Occipital lobe (tissue), 2 donors: ENCODE measurements around the gene ASTN1. TPM values are rescaled to one million over a fixed set of nuclear protein-coding genes. Genes with fewer than 3 reads are reported as not detected.
A peak's percentile ranks its signal among the peaks of the same experiment; 100 is the strongest.

Experiments used
- DNase-seq: peaks from one replicate; lab custom pipeline; 2025; lab: John Stamatoyannopoulos, UW
- total RNA-seq: library from RNA; depleted of rRNA; stranded (reverse); fragments of >200 nt; gene quantifications from one replicate; pipeline ENCODE4 v1.2.3, GENCODE V29; 2014

The ASTN1 gene
- 67.4 TPM for total RNA-seq

DNA sequence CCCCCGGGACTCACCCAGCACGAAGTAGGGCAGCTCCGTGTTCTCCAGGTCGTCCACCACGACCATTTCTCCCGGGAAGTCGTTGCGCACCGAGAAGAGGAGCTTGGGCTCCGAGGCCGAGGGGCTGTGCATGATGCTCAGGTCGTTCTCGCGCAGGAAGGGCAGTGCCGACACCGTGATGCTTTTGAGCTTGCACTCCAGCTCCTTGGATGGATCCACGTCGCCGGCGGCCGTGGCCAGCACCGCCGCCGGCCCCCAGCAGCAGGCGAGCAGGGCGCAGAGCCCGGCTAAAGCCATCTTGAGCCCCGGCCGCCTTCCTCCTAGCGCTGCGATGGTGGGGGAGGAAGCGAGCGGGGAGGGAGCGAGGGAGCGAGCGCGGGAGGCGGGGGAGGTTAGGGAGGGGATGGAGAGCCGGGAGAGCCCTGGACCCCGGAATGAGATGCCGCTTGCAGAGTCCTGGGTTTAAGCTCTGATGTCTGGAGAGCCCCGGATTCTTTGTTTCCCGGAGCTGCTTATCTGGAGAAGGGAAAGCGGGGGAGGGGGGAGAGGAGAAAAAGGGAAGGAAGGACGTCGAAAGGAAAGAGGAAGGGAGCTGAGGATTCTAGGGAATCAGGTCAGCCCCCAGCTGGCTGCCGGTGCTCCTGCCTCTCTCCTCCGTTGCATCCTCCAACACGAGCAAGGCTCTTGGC is at the start of gene ASTN1:
Gene ASTN1 (minus strand): TSS at position 333 of the 689 bp plus-strand sequence. CDS start 36 bp downstream, at position 297.
- DNase-seq, result peak; percentile 56

DNA sequence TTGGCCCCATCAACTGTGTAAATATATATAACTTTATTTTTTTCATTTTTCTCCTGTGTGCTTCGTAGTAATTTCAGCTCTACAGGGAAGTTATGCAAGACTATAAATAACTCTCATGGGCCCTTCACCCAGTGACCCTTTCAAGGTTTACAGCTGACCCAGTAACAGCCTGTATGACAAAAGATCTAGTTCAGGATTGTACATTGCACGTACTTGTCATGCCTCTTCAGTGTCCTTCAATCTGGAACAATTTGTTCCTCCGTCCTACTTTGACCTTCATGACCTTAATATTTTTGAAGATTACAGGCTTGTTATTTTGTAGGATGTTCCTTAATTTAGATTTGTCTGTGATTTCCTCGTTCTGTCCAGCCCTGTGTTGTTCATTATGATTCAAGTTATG is 46.7 kb upstream of the ASTN1 start:
- no peak for DNase-seq

DNA sequence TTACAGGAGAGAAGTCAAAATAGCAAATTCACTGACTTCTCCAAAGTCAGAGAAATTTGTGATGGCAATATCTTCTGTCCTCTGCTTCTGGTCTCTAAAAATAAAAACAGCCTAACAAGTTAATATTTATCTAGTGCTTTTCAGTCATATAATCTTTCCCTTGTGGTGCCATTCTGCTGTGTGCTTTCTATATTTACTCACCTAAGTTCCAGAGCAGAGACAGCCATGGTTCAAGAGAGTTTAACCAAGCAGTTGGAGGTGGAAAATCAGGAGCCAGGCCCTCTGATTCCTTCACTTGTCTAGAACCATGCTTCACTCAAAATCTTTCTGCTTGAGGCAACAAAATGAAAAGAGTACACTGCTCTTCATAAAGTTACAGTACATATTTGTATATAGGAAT is 45.6 kb upstream of the ASTN1 start:
- DNase-seq, result no peak

DNA sequence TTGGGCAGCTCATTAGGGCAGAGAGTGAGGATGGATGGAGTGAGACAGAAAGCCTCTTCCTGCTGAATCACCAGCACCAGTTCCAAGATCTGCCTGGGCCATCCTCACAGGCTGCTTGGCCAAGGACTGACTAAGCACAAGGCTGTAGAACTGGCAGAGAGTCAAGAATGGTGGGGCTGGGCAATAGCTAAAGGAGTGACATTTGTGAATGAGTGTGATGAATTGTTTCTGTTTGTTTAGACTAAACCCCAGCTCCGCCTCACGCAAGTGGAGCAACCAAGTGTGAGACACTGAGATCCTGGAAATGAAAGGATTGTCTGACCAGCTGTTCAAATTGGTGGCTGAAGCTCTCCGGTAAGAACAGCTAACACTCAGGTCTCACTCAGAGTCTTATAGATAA is 44.8 kb upstream of the ASTN1 start:
- DNase-seq, result peak; percentile 81

DNA sequence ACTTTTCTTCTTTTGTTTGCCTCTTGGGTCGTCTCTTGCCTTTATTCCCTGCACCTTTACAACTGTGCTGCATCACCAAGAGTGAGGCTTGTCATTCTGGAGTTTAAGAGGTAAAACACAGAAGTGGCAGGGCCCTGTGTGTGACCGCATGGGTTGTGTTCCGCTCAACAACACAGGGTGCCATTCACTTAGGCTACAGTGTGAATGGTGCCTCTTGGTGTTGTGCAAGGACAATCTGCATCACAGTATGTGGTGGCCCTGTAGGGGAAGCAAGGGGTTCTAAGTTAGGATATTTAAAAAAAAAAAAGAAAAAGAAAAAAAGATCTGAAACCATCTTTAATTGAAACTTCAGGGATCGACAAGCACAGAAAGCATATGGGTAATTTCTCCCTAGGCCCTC is 44.4 kb upstream of the ASTN1 start:
- DNase-seq, result no peak

DNA sequence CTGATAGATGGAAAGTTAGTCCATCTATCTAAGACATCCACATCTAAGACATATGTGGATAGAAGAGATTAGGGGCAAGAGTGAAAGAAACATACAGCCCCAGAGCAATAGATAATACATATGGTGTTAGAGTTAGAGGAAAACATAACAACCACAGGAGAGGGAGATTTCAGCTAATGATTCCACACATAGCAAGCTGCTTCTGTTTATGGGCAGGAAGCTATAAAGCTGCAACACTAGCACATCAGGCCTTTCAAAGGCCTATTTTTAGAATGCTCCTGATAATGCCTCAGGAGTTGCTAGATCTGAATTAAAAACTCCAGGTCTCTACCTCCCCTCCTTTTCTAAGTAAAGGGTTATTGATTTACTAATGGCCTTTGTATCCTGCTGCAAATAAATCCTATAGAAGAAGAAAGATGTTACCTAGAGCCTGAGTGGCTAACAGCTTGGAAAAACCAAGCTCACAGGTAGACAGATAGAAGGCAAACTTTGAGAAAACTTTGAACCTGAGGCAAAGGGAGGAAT is 42.4 kb upstream of the ASTN1 start:
- DNase-seq, result no peak

DNA sequence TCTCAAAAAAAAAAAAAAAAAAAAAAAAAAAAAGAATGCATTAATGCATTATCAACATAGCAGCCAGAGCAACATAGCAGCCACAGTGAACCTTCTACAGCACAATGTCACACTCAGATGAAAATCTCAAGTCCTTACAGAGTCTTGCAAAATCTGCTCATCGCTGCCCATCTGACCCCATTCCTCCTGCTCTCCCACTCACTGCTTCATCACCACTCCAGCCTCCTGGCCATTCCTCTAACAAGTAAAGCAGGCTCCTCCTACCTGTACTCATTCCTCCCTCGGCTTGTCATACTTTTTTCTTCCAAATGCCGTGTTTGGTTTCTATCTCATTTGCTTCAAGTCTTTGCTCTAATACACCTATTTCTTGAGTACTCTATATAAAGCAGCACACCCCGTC is 35.8 kb upstream of the ASTN1 start:
- DNase-seq, result no peak

DNA sequence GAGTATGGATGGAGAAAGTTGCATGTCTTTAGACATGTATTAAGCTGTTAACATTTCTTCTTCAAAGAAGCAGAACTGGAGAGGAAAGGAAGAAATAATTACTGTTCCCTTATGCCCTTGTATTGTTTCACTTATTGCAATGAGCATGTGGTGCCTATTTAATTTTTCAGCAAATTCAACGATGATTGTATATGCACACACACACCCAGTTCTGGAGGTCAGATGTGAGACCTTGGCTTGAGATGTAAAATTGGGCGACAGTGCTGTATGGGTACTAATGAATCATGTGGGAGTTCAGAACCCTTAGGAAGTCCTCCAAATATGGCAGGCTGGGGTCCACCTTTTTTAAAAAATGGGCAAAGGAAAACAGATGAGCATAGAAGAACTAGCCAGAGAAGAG is 33.7 kb upstream of the ASTN1 start:
- no peak for DNase-seq

DNA sequence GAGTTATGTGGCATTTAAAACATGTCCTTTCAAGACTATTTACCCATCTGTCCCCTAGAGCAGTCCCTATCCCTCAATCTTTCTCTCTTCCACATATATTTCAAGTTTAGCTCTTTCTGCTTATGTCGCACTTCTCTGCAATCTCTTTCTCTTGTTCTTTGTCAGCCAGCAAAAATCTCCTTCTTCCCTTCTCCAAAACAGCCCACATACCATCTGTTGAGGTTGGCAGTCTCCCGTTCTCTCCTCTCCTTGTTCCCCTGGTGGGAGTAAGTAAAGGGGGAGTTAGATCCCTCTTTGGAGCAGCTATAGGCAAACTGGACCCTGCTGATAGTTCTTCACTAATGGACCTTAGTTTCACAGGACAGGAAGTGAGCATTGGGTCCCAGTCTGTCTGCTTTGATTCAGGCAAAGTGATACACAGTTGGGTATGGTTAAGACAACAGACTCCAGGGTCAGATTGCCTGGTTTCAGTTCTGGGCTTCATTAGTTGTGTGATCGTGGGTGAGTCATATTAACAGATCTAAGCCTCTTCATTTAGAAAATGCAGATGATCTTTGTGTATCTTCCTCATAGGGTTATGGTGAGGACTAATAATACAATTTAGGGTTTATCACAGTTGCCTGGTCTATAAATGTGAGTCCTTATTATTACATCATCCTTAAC is 25.9 kb upstream of the ASTN1 start:
- peak; percentile 9 for DNase-seq

DNA sequence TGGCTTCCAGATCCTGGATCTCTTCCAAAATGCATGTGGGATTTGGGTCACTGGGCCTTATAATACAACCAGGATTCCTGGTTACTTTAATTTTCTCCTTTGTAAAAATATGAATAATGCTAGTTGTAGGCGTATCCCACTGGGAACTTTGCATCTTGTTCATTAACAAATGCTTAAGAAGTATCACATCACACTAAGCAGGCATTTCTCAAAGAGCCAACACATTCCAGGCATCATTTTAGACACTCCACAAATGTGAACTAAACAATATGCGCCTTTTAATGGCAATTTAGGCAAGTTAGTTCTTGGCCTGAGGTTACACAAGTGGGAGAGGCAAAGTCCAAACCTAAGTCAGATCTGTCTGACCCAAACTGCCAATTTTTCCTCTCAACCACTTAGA is 22.1 kb upstream of the ASTN1 start:
- no peak for DNase-seq

DNA sequence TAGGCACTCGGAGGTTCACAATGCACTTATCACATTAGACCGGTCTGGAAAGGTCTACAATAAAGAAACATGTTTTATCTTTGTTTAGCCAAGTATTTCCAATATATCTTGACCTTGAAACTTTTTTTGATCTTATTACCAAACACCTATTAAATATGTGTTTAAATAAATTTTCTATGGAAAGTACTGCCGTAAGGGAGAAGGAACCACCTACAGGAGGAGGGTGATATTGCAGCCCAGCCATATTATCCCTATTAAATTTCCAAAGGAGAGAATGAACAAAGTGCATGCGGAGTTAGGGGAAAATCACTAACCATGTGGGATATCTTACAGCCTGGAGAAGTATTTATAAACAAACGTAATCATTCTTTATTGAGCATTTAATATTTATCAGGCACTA is 20.7 kb upstream of the ASTN1 start:
- DNase-seq, result no peak

DNA sequence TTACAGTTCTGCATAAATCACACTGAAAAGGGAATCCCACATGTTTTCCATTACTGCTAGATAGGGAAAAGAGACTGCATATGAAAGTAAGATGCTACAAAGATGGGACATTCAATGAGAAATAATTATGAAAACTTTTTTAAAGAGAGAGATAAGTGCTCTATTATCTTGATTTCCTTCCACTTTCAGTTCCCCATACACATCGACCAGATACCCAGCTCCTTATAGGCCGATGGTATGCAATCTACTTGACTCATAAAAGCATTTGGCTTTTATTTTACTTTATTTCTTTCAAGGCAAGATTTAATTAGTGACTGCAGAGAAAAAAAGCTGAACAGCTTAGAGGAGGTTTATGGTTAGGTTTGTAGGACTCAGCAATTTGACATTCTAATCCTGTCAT is 19.3 kb upstream of the ASTN1 start:
- DNase-seq, result no peak

DNA sequence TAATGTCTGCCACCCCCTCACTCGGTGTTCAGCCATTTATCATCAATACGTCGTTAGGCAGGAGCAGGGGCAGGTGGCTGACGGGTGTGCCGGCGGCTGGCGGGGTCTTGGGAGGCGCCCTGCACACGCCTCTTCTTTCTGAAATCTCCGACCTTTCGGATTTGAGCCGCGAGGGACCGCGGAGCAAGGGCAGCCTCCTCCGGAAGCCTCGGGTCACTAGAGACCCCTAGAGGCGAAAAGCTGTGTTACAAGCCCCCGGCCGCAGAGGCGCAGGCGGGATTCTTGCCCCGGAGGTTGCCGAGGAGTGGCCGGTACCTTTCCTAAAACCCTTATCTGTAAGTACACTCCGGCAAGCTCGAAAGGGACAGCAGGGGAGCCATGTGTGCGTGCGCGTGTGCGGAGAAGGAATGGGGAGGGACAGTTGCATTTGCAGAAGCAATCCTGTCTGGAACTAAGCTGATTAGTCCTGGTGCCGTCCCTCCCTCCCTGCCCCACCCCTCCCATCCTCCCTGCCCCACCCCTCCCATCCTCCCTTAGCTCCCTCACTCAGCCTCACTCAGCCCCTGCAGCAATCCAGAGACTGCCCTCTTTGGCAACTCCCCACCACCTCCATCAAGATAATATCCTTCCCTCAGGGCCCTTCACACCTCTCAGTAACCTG is 17.2 kb upstream of the ASTN1 start:
- peak; percentile 39 for DNase-seq

DNA sequence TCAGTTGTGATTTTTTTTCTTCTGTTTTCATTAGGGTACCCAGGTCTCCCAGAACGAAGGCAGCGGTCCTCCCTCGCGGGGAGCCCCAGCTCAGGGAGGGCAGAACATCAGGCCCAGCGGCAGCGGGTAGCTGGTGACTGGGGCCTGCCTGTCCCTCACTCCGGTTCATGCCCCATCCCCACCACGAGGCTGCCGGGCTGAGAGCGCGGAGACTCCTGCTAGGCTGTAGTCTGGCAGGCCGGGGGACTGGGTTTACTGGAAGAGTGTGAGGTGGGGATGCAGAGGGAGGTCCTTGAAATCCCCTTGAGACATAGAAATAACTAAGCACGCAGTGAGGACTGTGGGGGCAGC is 16.7 kb upstream of the ASTN1 start:
- DNase-seq, result no peak

DNA sequence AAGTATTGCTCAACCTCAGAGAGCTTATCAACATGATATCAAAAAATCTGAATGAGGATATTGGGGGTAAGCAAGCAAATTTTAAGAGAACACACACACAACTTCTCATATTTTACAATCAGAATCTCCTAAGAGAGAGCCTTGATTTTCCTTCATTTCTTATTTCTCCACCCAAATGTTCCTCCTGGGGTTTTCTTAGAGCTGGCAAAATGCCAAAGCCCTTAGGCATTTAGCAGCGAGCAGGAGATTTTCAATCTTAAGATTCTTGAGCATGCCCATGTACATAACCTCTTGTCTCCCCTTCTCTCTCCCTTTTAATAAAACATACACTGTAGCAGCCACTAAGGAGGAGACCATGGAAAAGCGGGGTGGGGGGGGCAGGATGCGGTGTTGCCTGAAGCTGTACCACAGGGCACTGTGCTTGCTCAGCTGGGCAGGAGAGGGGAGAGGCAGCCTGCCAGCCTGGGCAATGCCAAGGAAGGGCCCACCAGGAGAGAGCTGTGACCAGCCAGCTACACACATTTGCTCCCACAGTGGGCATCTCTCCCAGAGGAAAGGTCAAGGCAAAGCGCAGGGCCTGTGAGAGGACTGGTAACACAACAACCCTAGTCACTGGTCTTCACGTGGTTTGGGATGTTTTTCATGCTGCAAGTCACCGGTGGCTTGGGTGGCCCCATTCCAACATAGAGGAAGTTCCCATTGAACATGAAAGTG is 10.6 kb upstream of the ASTN1 start:
- no peak for DNase-seq

DNA sequence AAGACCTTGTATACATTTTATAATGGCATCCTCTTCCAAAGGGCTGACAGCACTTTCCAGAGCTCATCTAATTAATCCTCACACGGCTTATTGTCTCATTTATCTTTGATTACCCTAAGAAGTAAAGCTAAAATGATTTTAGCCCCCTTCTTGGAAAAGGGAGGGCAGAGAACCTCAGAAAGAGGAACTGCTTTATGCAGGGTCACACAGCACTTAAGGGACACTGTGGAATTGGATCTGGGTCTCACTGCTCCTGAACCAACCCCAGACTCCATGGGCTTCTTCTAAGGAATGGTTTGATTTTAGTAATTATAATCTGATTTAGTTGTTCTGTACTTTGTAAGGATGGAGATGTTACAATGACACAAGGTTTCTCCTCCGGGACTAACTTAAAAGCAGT is 9.5 kb upstream of the ASTN1 start:
- no peak for DNase-seq

DNA sequence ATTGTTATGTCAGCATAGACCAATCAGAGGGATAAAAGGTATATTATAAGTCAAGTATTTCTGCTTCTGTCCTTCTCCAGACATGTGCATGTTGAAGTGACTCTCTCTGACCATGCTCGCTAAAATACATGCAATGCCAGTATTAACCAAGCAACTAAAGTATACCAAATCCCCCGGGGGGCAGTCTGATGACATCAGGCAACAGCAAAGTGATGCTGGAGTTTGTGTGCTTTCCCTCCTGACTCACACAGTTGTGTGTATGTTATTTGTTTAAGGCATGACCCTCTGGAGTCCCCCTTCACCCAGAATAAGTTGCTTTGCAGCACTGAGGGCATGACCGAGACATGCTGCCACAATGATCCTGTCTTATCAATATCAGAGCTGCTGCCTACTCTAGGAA is 8.4 kb upstream of the ASTN1 start:
- DNase-seq, result no peak

DNA sequence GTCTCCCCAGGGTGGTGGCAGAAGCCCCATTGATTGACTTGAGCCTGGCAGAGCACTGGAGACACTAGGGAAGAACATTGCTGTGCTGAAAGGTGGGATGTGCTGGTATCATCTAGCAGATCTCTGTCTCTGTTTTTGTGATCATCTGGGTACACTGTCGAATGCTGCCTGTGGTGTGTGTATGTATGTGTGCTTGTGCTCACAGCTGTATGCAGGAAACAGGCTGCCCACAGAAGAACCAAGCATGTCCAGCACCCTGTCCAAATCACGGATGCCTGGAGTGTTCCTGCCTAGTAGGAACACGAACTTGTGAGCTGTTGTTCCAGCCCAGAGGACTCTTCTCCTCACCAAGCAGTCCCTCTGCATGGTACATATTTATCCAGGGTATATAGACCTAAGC is 7.8 kb upstream of the ASTN1 start:
- DNase-seq, result peak; percentile 24

DNA sequence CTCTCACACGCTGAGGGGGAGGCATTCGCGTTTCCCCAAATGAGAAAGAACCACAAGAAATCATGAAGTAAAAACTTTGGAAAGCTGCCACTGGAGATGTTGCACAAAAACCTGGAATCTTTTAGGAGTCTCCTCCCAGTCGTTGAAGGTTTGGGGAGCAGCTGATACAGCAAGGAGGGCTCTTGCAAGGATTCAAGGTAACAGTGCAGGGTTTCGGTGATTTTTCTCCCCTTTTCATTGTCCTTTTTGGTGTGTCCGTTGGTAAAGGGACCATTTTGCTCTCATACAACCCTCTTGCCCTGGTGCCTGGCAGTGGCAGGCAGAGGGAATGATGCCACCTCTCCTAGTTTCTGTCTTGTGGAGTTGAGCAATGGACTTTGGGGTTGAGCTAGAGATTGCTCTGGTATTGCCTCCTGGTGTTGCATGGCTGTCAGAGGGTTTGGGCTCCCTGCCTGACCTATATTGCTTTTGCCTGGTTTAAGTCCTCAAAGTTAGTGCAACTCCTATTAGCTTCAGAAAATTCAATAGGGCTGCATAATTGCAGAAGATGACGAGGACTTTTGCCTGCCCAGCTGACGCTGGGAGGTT is 7.1 kb upstream of the ASTN1 start:
- DNase-seq, result no peak

DNA sequence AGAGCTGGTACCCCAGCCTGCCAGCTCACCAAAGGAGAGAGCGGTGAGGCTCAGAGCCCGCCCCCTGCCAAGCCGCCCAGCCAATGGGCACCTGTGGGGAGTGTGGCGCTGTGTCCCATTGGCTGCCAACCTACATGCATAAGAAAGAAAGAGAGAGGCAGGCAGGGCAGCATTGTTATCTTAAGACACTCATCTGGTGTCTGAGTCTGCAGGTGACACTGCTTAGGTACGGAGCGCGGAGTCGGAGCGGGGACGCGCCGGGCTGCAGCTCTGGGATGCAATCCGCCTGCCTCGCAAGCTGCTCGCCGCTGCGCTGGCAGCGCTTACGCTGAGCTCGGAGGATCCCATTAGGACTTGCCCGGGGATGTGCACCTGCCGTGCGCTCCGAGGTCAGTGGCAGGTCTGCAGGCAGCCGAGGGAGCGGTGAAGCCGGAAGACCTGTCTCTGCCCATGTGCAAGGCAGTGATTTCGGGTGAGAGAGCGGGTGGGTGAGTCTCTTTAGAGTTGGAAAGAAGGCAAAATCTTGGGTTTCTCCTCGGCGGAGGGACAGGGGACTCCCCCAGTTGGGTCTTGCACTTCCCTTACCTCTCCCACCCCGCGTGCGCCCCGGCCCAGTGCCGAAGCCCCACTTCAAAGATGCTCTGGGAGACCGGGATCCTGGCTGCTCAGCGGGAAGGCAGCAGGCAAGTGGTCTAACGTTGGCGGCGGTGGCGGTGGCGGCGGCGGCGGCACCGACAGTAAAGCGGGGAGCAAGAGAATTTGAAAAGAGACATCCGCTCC is 6.4 kb upstream of the ASTN1 start, which contains the start of gene BRINP2:
Gene BRINP2 (plus strand): TSS at position 203 of the 780 bp plus-strand sequence. CDS start 58,919 bp downstream, outside the sequence.
- peak; percentile 86 for DNase-seq

DNA sequence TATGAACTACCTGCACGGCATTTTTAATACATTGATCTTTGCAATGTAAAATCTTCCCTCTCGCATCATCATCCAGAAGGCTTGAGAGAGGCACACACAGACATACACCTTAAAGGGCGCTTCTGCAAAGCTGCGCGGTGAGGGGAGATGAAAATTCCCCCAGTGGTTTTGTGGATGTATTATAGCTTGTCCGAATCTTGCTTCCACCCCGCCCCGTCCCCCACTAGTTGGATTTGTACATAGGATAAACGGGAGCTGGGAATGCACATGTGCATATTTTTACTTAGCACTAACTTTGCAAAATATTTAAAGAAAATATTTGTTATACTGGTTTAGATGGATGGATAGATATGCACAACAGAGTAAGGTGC is 542 bp upstream of the ASTN1 start:
- no peak for DNase-seq
